HEK293 (cell line): ENCODE data around the gene HEG1.
A peak's percentile ranks its signal among the peaks of the same experiment; 100 is the strongest.

ENCODE experiments used
- CTCF ChIA-PET: fragments of 350-600 bp; formaldehyde crosslinking; extraction: SDS; loops from one replicate; lab custom pipeline; 2021; ENCODE audit warnings: antibody characterized with exemption; lab: Yijun Ruan, JAX
- POLR2A ChIA-PET: fragments of 300-600 bp; formaldehyde crosslinking; extraction: SDS; loops from one replicate; lab custom pipeline; 2020; ENCODE audit warnings: antibody characterized with exemption, inconsistent platforms; lab: Yijun Ruan, JAX
- H3K27ac ChIP-seq: fragments of 200-500 bp; sonication (Bioruptor generic); 2 replicates; pipeline ENCODE4 v1.5.1; 2014; ENCODE audit warnings: low read depth, low read length, control low read depth, inconsistent platforms; ENCODE audit errors: extremely low read depth
- H3K36me3 ChIP-seq, 2 experiments: fragments of 200-500 bp in 1 of 2; sonication (Bioruptor generic) in 1 of 2; 1 replicate in 1 of 2; 2 replicates in 1 of 2; pipeline ENCODE4 v1.5.1; 2014 to 2017; ENCODE audit warnings: inconsistent platforms in 2 of 2, low read length in 2 of 2; ENCODE audit not compliant: control insufficient read depth in 2 of 2, insufficient read depth in 1 of 2
- H3K4me1 ChIP-seq: fragments of 200-500 bp; sonication (Bioruptor generic); 2 replicates; pipeline ENCODE4 v1.5.1; 2014; ENCODE audit warnings: mild to moderate bottlenecking, low read length, inconsistent platforms; ENCODE audit not compliant: control insufficient read depth, insufficient read depth
- H3K4me3 ChIP-seq: 2 replicates; pipeline ENCODE4 v1.5.1; 2011; ENCODE audit warnings: low read depth, mild to moderate bottlenecking, control low read depth, low read length, moderate library complexity
- H3K9me3 ChIP-seq: fragments of 200-500 bp; sonication (Bioruptor generic); 2 replicates; pipeline ENCODE4 v1.5.1; 2014; ENCODE audit warnings: low read depth, low read length, inconsistent platforms; ENCODE audit not compliant: control insufficient read depth, insufficient read depth
- EGR2 ChIP-seq: fragments of 450-650 bp; formaldehyde crosslinking; IDR thresholded peaks from 2 replicates; pipeline ENCODE4 v1.5.1; 2016; ENCODE audit warnings: low read depth, missing biosample characterization, missing genetic modification characterization
- HOXC10 ChIP-seq: sonication (generic); formaldehyde crosslinking; IDR thresholded peaks from 2 replicates; pipeline ENCODE4 v1.8.1; 2023; ENCODE audit warnings: mild to moderate bottlenecking, missing genetic modification reagents
- ZBTB8A ChIP-seq: fragments of 450-650 bp; formaldehyde crosslinking; IDR thresholded peaks from 2 replicates; pipeline ENCODE4 v1.5.1; 2016; ENCODE audit warnings: missing biosample characterization, missing genetic modification characterization
- ZFHX2 ChIP-seq: fragments of 450-650 bp; formaldehyde crosslinking; conservative IDR thresholded peaks from 2 replicates; pipeline ENCODE4 v1.5.1; 2016; ENCODE audit warnings: missing biosample characterization, missing genetic modification characterization
- ZNF121 ChIP-seq: fragments of 450-650 bp; formaldehyde crosslinking; IDR thresholded peaks from 2 replicates; pipeline ENCODE4 v1.5.1; 2016; ENCODE audit warnings: missing biosample characterization, missing genetic modification characterization
- ZNF140 ChIP-seq: fragments of 450-650 bp; formaldehyde crosslinking; IDR thresholded peaks from 2 replicates; pipeline ENCODE4 v1.5.1; 2016; ENCODE audit warnings: missing biosample characterization, missing genetic modification characterization
- ZNF19 ChIP-seq: fragments of 450-650 bp; formaldehyde crosslinking; IDR thresholded peaks from 2 replicates; pipeline ENCODE4; 2016; ENCODE audit warnings: missing biosample characterization, missing genetic modification characterization, low read depth
- ZNF24 ChIP-seq: fragments of 450-650 bp; formaldehyde crosslinking; IDR thresholded peaks from 2 replicates; pipeline ENCODE4 v1.5.1; 2016; ENCODE audit warnings: missing biosample characterization, missing genetic modification characterization
- ZNF26 ChIP-seq: fragments of 450-650 bp; formaldehyde crosslinking; IDR thresholded peaks from 2 replicates; pipeline ENCODE4 v1.5.1; 2016; ENCODE audit warnings: missing biosample characterization, missing genetic modification characterization
- ZNF280D ChIP-seq: fragments of 450-650 bp; formaldehyde crosslinking; IDR thresholded peaks from 2 replicates; pipeline ENCODE4 v1.5.1; 2016; ENCODE audit warnings: missing biosample characterization, missing genetic modification characterization
- ZNF513 ChIP-seq: fragments of 450-650 bp; IDR thresholded peaks from 2 replicates; pipeline ENCODE4 v1.5.1; 2018; ENCODE audit warnings: missing biosample characterization, missing genetic modification characterization
- ZNF544 ChIP-seq: fragments of 450-650 bp; formaldehyde crosslinking; IDR thresholded peaks from 2 replicates; pipeline ENCODE4 v1.5.0; 2017; ENCODE audit warnings: missing biosample characterization, missing genetic modification characterization
- ZNF555 ChIP-seq: fragments of 450-650 bp; formaldehyde crosslinking; conservative IDR thresholded peaks from 2 replicates; pipeline ENCODE4 v1.5.1; 2017; ENCODE audit warnings: missing biosample characterization, mild to moderate bottlenecking, missing genetic modification characterization, inconsistent platforms
- ZNF560 ChIP-seq: fragments of 450-650 bp; formaldehyde crosslinking; IDR thresholded peaks from 2 replicates; pipeline ENCODE4 v1.5.1; 2017; ENCODE audit warnings: missing biosample characterization, missing genetic modification characterization, borderline replicate concordance
- ZNF596 ChIP-seq: fragments of 450-650 bp; IDR thresholded peaks from 2 replicates; pipeline ENCODE4 v1.5.0; 2018; ENCODE audit warnings: missing biosample characterization, mild to moderate bottlenecking, missing genetic modification characterization, moderate library complexity
- ZNF624 ChIP-seq: fragments of 450-650 bp; formaldehyde crosslinking; IDR thresholded peaks from 2 replicates; pipeline ENCODE4 v1.5.1; 2017; ENCODE audit warnings: missing biosample characterization, missing genetic modification characterization
- ZSCAN23 ChIP-seq: fragments of 450-650 bp; formaldehyde crosslinking; IDR thresholded peaks from 2 replicates; pipeline ENCODE4 v1.5.1; 2016; ENCODE audit warnings: missing biosample characterization, missing genetic modification characterization
- ZSCAN4 ChIP-seq: fragments of 450-650 bp; formaldehyde crosslinking; IDR thresholded peaks from 2 replicates; pipeline ENCODE4 v1.5.1; 2017; ENCODE audit warnings: missing biosample characterization, missing genetic modification characterization
- ZSCAN5A ChIP-seq: fragments of 450-650 bp; formaldehyde crosslinking; IDR thresholded peaks from 2 replicates; pipeline ENCODE4 v1.5.1; 2016; ENCODE audit warnings: missing biosample characterization, missing genetic modification characterization

The HEG1 gene

GRCh38 chr3:125032100-125032643, 23.6 kb downstream of the HEG1 start:
- CTCF ChIA-PET = interaction anchor here (1.3 kb wide), 1 partner anchor 406 kb away, joined by 3 read pairs; no protein-coding TSS in a partner anchor
- H3K4me1 ChIP-seq = no peaks in the 10 kb centered on the region
- no peaks in the 10 kb centered on the region for H3K9me3 ChIP-seq
- POLR2A ChIA-PET = no interaction called here
- no peak for TF ChIP-seq ZNF555 (tag by site-specific recombination)
- peaks cover 0 to 22% of the 10 kb centered on the region in 2 experiments; a peak in 2 of 3 replicates for H3K36me3 ChIP-seq
- H3K27ac ChIP-seq = no peak overlapping the region
- H3K4me3 ChIP-seq = no peak overlapping the region

- no peak for TF ChIP-seq ZNF513 (tag by site-specific recombination)
- TF ChIP-seq ZNF140 = no peak
- no peak for TF ChIP-seq ZNF19 (tag by site-specific recombination)
- TF ChIP-seq EGR2 (tag by site-specific recombination) = peak; percentile 52; the same call in 1 of the 2 replicates
- no peak for TF ChIP-seq ZNF26 (tag by site-specific recombination)
- 0 out of 2 replicates have a peak, but pooled peaks have one; percentile 14 for TF ChIP-seq ZNF544 (tag by site-specific recombination)
- TF ChIP-seq ZSCAN4 (tag by site-specific recombination) = peak; percentile 94
- peak; percentile 60 for TF ChIP-seq ZFHX2 (tag by site-specific recombination)
- no peak for TF ChIP-seq ZNF596 (tag by site-specific recombination)
- ChIA-PET POLR2A (no interaction called here), CTCF (no interaction called here)
- H3K4me1 ChIP-seq = no peaks in the 10 kb centered on the region
- no peak overlapping the region for H3K4me3 ChIP-seq
- no peaks in the 10 kb centered on the region for H3K9me3 ChIP-seq
- H3K27ac ChIP-seq = no peak overlapping the region
- H3K36me3 ChIP-seq = peaks cover 0 to 29% of the 10 kb centered on the region in 2 experiments; a peak in 2 of 3 replicates
These were observed 24.3 kb downstream of the HEG1 start for GRCh38 chr3:125031544-125031943.

- ChIA-PET POLR2A (no interaction called here), CTCF (no interaction called here)
- H3K4me3 ChIP-seq = no peak overlapping the region
- H3K4me1 ChIP-seq = no peaks in the 10 kb centered on the region
- H3K9me3 ChIP-seq = no peaks in the 10 kb centered on the region
- H3K27ac ChIP-seq = no peak overlapping the region
- H3K36me3 ChIP-seq = peaks cover 0 to 45% of the 10 kb centered on the region in 2 experiments; a peak in 1 of 3 replicates
- TF ChIP-seq ZNF560 (tag by site-specific recombination) (no peak), ZNF280D (tag by site-specific recombination) (no peak), ZSCAN23 (tag by site-specific recombination) (no peak), ZSCAN5A (tag by site-specific recombination) (no peak), ZNF121 (tag by site-specific recombination) (no peak), ZBTB8A (no peak), ZNF624 (tag by site-specific recombination) (no peak), ZNF24 (no peak), HOXC10 (CRISPR knock-in tag) (no peak)
These were observed 27.1 kb downstream of the HEG1 start for GRCh38 chr3:125028657-125029056.
